Retinal pigment epithelial cell (primary cell): ENCODE results near the gene HMGCL.

Experiments
- DNase-seq: peaks from one replicate; pipeline ENCODE4 v3.0.0-alpha.2; 2010; ENCODE audit warnings: low read depth
- H3K4me3 ChIP-seq: 2 replicates; pipeline ENCODE4 v1.5.1; 2011; ENCODE audit warnings: mild to moderate bottlenecking, low read length, control low read depth, moderate library complexity
- TF ChIP-seq, protein P1 (sequence below): conservative IDR thresholded peaks from 2 replicates; pipeline ENCODE4 v1.5.1; 2011; ENCODE audit warnings: low read depth, low read length, control low read depth, inconsistent platforms

Gene HMGCL

DNA sequence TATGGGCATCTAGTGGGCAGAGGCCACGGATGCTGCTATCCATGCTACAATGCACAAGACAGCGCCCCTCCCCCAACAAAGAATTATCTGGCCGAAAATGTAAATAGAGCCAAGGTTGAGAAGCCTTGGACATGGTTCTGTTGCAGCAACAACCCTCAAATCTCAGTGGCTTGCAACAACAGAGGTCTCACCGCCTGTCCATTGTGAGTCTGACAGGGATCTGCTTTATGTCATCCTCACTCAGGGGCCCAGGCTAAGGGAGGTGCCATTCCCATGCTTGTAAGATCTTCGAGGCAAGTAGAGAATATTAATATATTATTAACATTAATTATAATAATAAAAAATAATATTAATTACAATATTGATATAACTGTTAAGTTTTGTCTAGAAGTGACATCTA lies 56.5 kb downstream of the HMGCL start:
- H3K4me3 ChIP-seq: no peak overlapping the region
- TF ChIP-seq, protein P1, sequence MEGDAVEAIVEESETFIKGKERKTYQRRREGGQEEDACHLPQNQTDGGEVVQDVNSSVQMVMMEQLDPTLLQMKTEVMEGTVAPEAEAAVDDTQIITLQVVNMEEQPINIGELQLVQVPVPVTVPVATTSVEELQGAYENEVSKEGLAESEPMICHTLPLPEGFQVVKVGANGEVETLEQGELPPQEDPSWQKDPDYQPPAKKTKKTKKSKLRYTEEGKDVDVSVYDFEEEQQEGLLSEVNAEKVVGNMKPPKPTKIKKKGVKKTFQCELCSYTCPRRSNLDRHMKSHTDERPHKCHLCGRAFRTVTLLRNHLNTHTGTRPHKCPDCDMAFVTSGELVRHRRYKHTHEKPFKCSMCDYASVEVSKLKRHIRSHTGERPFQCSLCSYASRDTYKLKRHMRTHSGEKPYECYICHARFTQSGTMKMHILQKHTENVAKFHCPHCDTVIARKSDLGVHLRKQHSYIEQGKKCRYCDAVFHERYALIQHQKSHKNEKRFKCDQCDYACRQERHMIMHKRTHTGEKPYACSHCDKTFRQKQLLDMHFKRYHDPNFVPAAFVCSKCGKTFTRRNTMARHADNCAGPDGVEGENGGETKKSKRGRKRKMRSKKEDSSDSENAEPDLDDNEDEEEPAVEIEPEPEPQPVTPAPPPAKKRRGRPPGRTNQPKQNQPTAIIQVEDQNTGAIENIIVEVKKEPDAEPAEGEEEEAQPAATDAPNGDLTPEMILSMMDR: no peak
- DNase-seq: no peak

DNA sequence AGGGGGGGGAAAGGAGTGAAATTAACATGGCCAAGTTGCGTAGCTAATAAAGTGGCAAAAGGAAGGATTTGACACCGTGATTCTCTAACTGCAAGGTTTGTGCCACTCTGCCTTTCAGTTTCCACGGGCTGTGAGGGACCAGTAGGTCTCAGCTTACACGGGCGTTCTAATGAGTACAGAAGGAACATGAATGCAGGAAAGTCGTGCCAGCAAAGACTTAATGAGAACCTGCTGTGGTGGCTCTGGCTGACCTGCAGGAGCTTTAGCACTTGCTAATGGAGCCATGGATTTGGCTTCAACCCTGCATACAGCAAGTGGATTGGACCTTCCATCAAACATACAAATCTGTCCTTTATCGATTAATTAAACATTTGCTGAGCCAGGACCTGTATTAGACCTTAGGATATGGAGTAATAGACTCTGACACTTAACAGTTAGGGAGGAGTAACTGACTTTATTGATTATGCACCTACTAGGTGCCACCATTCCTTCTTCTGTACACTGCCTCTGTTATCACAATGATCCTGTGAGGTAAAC lies 62.1 kb downstream of the HMGCL start:
- H3K4me3 ChIP-seq: no peak overlapping the region
- DNase-seq: no peak
- TF ChIP-seq, protein P1: no peak

DNA sequence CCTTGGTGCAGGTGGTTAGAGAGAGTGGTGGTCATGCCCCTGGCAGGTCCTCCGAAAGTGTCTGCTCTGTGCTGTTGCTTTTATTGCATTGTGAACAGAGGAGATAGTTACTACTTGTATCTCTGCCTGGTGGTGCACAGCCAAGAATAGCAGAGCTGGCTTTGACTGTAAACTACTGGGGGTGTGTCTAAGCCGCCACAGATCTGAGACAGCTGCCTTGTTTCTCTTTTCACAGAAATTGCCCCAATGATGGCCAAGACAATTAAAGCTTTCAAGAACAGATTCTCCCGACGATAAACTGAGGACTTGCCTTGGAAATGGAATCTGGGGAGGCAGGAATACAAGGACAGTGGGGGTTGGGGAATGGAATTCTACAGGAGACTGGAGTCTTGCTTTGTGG lies 66.0 kb downstream of the HMGCL start:
- no peak for DNase-seq
- TF ChIP-seq, protein P1: no peak
- H3K4me3 ChIP-seq: no peak overlapping the region

DNA sequence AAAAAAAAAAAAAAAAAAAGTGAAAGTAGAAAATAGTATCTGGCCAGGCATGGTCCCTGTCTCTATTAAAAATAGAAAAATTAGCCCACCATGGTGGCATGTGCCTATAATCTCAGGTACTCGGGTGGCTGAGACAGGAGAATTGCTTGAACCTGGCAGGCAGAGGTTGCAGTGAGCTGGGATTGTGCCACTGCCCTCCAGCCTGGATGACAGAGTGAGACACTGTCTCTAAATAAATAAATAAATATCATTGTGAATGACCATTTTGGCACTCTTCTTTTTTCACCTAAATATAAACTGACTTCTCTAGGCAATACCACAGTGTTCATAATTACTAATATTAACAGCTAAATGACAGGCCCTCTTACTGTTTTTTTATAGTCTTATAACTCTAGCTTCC lies 67.4 kb downstream of the HMGCL start:
- no peak for DNase-seq
- no peak overlapping the region for H3K4me3 ChIP-seq
- TF ChIP-seq, protein P1: no peak

DNA sequence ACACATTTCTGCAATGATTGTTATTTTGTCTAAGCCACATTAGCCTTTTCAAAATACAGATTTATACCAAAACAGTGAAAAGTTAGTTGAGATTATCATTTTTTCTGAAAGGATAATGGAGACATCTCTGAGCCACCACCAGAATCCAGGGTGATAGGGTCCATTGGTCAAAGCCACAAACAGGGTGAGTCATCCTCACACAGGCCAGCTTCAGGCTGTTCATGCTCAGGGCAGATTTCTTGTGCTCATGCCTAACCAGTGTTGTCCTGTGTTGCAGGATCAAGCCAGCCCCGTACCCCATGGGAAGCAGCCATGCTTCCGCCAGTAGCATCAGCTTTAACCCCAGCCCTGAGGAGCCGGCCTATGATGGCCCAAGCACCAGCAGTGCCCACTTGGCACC lies 68.6 kb downstream of the HMGCL start:
- TF ChIP-seq, protein P1: no peak
- peak; percentile 46 for DNase-seq
- H3K4me3 ChIP-seq: no peak overlapping the region

DNA sequence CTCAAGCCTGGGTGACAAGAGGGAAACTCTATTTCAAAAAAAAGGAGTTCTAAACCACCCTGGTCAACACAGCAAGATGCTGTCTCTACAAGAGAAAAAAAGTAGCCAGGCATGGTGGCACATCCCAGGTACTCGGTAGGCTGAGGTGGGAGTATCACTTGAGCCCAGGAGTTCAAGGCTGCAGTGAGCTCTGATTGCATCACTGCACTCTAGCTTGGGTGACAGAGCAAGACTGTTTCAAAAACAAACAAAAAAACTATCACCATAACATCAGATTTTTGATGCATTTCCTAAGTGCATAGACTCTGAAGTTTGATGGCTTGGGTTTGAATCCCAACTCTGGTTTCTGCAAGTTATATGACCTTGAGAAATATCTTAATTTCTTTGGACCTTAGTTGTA lies 72.3 kb downstream of the HMGCL start:
- DNase-seq: no peak
- H3K4me3 ChIP-seq: no peak overlapping the region
- TF ChIP-seq, protein P1: no peak
